HCT116 (cell line): Measurements from ENCODE around the gene BORCS8.

Experiments used
- ATF3 ChIP-seq: IDR thresholded peaks from 2 replicates; pipeline ENCODE4 v1.6.1; 2012
- CBX3 ChIP-seq: IDR thresholded peaks from 2 replicates; pipeline ENCODE4 v1.6.1; 2012; ENCODE audit warnings: low read depth
- CEBPB ChIP-seq: IDR thresholded peaks from 2 replicates; pipeline ENCODE4 v1.6.1; 2012; ENCODE audit warnings: low read depth
- CTCF ChIP-seq, 3 experiments: fragments of 200-600 bp in 1 of 3; sonication (generic) in 1 of 3; IDR thresholded peaks in 2 of 3; conservative IDR thresholded peaks in 1 of 3; 2 replicates each; pipeline ENCODE4 v1.5.1; 2012 to 2017; ENCODE audit warnings: low read depth in 2 of 3, low read length in 2 of 3, antibody characterized with exemption in 1 of 3, borderline replicate concordance in 1 of 3, control low read depth in 1 of 3, mild to moderate bottlenecking in 1 of 3, mixed read lengths in 1 of 3, mixed run types in 1 of 3, moderate library complexity in 1 of 3; ENCODE audit not compliant: insufficient read depth in 1 of 3
- EZH2 ChIP-seq: fragments of 200-600 bp; sonication (generic); IDR thresholded peaks from 2 replicates; pipeline ENCODE4 v1.6.1; 2017; ENCODE audit warnings: antibody characterized with exemption, mixed run types
- JUND ChIP-seq: IDR thresholded peaks from 2 replicates; pipeline ENCODE4 v1.6.1; 2012
- POLR2A ChIP-seq: IDR thresholded peaks from 2 replicates; pipeline ENCODE4 v1.7.0; 2011; ENCODE audit warnings: borderline replicate concordance; ENCODE audit not compliant: insufficient read depth, insufficient read length; ENCODE audit errors: extremely low read depth
- POLR2AphosphoS5 ChIP-seq: IDR thresholded peaks from 2 replicates; pipeline ENCODE4 v1.6.1; 2011; ENCODE audit warnings: mild to moderate bottlenecking, low read depth, low read length, moderate library complexity
- ZNF274 ChIP-seq: fragments of 200-500 bp; sonication (Bioruptor generic); IDR thresholded peaks from 2 replicates; pipeline ENCODE4 v1.6.1; 2014; ENCODE audit warnings: mild to moderate bottlenecking, low read depth, low read length, inconsistent platforms

- TF ChIP-seq POLR2A (no peak), JUND (no peak), CTCF (IDR thresholded peaks at IDR 0.05 in 2 of 3, conservative IDR thresholded peaks at IDR 0.05 in 1 of 3; ENCODE audit: borderline replicate concordance in 1 of 3, insufficient read depth in 1 of 3, low read depth in 2 of 3, low read length in 2 of 3) (no peak), POLR2AphosphoS5 (no peak), CEBPB (no peak), CBX3 (no peak), ZNF274 (no peak), EZH2 (no peak), ATF3 (no peak)
Measured at GRCh38 chr19:19162495-19162894, 29.5 kb downstream of the BORCS8 start.
